Left lung (tissue), 10 donors: ENCODE data around the gene PKNOX2. TPM values are rescaled to one million over a fixed set of nuclear protein-coding genes. Genes with fewer than 3 reads are reported as not detected.

Experiments
- ATAC-seq: fragments of 200-7000 bp; cut with Tn5 transposase; one replicate; pipeline ENCODE4 v1.9.1; 2020; ENCODE audit warnings: moderate library complexity
- DNase-seq, 4 donors: peaks; one replicate each; pipeline ENCODE4 v3.0.0-alpha.2; 2013 to 2020
- H3K27ac ChIP-seq, 2 donors: fragments of 200-600 bp; sonication (generic) in 1 of 2; one replicate each; pipeline versions ENCODE4 v1.5.0 to v1.8.0; 2020 to 2021
- H3K27me3 ChIP-seq, 2 donors: fragments of 200-600 bp; sonication (generic) in 1 of 2; one replicate each; pipeline versions ENCODE4 v1.5.0 to v1.8.0; 2020 to 2021
- H3K36me3 ChIP-seq, 2 donors: fragments of 200-600 bp; sonication (generic) in 1 of 2; one replicate each; pipeline versions ENCODE4 v1.5.0 to v1.8.0; 2020 to 2021
- H3K4me1 ChIP-seq, 2 donors: fragments of 200-600 bp; one replicate each; pipeline ENCODE4 v1.8.0; 2021
- H3K4me3 ChIP-seq, 2 donors: fragments of 200-600 bp; sonication (generic) in 1 of 2; one replicate each; pipeline versions ENCODE4 v1.5.0 to v1.8.0; 2020 to 2021; ENCODE audit warnings: mild to moderate bottlenecking in 1 of 2
- H3K9me3 ChIP-seq, 2 donors: fragments of 200-600 bp; sonication (generic) in 1 of 2; one replicate each; pipeline versions ENCODE4 v1.5.0 to v1.8.0; 2020 to 2021
- intact Hi-C, 2 donors: fragments of 100-400 bp; cut with DNase I; formaldehyde crosslinking; loops; one replicate each; pipeline versions ENCODE4 v1.11.2 to v1.14.2; 2022
- polyA plus RNA-seq, 6 donors: library from polyadenylated mRNA; unstranded; fragments of 120-200 nt; gene quantifications; one replicate each; pipeline ENCODE4 v1.2.1, GENCODE V29; 2013; ENCODE audit not compliant: insufficient read length in 6 of 6
- total RNA-seq, 2 donors: library from RNA; stranded (reverse); fragmentation: NEBNext Ultra II Directional; extraction: Animal tissue kit (Norgen Biotek cat#: 25700); gene quantifications; one replicate each; pipeline ENCODE4 v1.2.1, GENCODE V29; 2021
- TF ChIP-seq, protein P1 (sequence below), 2 donors: fragments of 200-600 bp; sonication (generic) in 1 of 2; IDR thresholded peaks; one replicate each; pipeline versions ENCODE4 v1.5.0 to v1.8.0; 2021; ENCODE audit warnings: antibody characterized with exemption in 2 of 2
- donor health status: DM: no; HTN: yes; CAD: no.
- donor health status: DM: no; HTN: no; CAD: no.

PKNOX2 gene
- total and polyA plus RNA-seq, 8 donors, result 6.7 to 18.9 (median 16.7) TPM

DNA sequence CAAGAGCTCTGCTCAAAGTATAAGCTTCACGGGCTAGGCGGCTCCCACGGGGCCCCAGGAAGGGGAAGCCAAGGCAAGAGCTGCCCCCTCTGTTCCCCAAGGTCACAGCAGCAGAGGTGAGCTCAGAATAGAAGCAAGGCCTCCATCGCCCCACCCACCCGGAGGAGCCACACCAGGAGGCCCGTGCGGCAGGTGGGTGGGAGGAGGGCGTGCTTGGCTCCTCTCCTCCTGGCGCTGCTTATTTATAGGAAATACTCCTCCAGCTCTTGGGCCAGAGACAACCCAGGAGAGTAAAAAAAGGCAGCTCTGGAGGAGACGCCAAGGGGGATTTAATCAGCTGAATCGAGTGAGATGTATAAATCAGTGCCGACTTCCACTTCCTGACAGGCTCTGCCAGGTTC, 243.8 kb downstream of the PKNOX2 start:
- intact Hi-C loops, result no loop called here
- no peaks in the 10 kb centered on the region for H3K9me3 ChIP-seq
- peaks cover 0 to 10% of the 10 kb centered on the region in 2 donors for H3K4me1 ChIP-seq
- TF ChIP-seq, protein P1, sequence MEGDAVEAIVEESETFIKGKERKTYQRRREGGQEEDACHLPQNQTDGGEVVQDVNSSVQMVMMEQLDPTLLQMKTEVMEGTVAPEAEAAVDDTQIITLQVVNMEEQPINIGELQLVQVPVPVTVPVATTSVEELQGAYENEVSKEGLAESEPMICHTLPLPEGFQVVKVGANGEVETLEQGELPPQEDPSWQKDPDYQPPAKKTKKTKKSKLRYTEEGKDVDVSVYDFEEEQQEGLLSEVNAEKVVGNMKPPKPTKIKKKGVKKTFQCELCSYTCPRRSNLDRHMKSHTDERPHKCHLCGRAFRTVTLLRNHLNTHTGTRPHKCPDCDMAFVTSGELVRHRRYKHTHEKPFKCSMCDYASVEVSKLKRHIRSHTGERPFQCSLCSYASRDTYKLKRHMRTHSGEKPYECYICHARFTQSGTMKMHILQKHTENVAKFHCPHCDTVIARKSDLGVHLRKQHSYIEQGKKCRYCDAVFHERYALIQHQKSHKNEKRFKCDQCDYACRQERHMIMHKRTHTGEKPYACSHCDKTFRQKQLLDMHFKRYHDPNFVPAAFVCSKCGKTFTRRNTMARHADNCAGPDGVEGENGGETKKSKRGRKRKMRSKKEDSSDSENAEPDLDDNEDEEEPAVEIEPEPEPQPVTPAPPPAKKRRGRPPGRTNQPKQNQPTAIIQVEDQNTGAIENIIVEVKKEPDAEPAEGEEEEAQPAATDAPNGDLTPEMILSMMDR (IDR thresholded peaks at IDR 0.05), result no peak
- ATAC-seq (no peak), DNase-seq (no peak)
- no peak overlapping the region for H3K4me3 ChIP-seq
- no peaks in the 10 kb centered on the region for H3K36me3 ChIP-seq
- H3K27ac ChIP-seq, result no peak overlapping the region
- peaks cover 0 to 80% of the 10 kb centered on the region in 2 donors for H3K27me3 ChIP-seq

DNA sequence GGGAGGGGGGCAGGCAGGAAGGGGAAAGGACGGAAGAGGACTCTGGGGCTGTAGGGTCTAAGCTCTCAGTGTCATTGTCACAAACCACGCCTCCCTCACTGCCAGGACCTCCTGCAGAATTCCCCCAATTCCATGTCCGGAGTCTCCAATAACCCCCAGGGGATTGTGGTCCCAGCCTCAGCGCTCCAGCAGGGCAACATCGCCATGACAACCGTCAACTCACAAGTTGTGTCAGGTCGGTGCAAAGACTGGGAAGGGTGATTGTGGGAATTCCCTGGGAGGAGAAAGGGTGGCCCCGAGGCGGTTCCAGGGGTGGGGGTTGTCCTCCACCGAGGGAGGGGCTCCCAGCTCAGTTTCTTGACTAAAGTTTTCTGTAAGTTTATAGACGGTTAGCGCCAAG, 245.5 kb downstream of the PKNOX2 start:
- no peaks in the 10 kb centered on the region for H3K9me3 ChIP-seq
- no peaks in the 10 kb centered on the region for H3K36me3 ChIP-seq
- intact Hi-C loops, result no loop called here
- H3K27me3 ChIP-seq, result peaks cover 0 to 64% of the 10 kb centered on the region in 2 donors
- TF ChIP-seq, protein P1 (IDR thresholded peaks at IDR 0.05), result no peak
- no peak overlapping the region for H3K4me3 ChIP-seq
- no peak overlapping the region for H3K27ac ChIP-seq
- peak in 1 of 4 donors; percentile 43 for DNase-seq
- no peak for ATAC-seq
- peaks cover 0 to 4% of the 10 kb centered on the region in 2 donors for H3K4me1 ChIP-seq

DNA sequence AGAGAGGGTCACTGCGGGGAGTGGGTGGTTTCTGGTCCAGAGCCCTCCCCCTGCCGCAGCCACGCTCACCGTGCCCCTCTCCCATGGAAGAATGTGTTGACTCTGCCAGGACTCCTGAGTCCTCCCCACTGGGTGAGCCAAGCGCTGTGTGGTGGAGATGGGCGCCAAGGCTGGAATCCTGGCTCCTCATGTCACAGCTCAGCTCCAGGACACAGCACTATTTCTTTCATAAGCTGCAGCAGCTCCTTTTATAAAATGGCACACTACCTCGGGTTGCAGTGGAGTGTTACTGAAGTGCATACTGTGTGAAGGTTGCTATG, 247.6 kb downstream of the PKNOX2 start:
- no peak for ATAC-seq
- Histone ChIP-seq H3K4me1 (no peaks in the 10 kb centered on the region), H3K9me3 (no peaks in the 10 kb centered on the region), H3K36me3 (no peaks in the 10 kb centered on the region), H3K27ac (no peak overlapping the region), H3K27me3 (peaks cover 0 to 45% of the 10 kb centered on the region in 2 donors), H3K4me3 (no peak overlapping the region)
- intact Hi-C loops, result no loop called here
- TF ChIP-seq, protein P1 (IDR thresholded peaks at IDR 0.05), result no peak
- no peak for DNase-seq

DNA sequence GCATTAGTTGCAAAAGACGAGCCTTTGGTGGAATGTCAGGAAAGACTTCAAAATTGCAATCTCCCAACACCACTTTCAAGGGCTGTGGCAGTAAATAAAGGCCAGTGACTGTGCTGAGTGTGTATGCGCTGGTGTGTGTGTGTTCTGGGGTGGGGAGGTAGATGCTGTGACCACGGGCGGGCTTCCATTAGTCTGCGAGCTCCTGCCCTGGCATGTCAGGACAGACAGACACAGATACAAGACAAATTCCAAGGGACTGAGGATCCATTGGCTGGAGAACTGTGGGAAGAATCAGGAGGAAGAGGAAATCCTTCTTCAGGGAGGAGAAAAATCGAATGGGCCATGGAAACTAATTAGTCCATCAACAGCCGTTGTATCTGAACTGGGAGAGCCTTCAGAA, 248.0 kb downstream of the PKNOX2 start:
- TF ChIP-seq, protein P1 (IDR thresholded peaks at IDR 0.05), result no peak
- no peak overlapping the region for H3K4me3 ChIP-seq
- H3K4me1 ChIP-seq, result no peaks in the 10 kb centered on the region
- H3K36me3 ChIP-seq, result no peaks in the 10 kb centered on the region
- intact Hi-C loops, result no loop called here
- no peaks in the 10 kb centered on the region for H3K9me3 ChIP-seq
- H3K27ac ChIP-seq, result no peak overlapping the region
- DNase-seq (no peak), ATAC-seq (peak; percentile 33)
- H3K27me3 ChIP-seq, result peaks cover 0 to 43% of the 10 kb centered on the region in 2 donors

DNA sequence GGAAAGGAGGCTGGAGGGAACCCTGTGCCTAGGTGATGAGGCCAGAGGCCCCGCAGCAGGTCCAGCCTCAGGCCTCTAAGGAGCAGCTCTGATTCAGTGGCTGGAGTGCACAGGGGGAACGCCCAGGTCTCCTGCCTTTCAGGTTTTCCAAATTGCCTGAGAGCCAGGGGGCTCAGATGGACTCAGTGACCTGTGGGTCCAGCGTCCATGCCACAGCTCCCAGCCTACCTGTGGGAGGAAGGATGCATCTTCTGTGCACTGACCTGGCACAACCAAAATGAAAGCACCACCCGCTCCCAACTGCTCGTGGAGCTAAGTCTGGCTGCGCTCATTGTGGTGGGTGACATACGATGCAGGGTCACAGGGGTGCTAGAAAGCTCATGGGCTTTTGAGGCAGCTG, 248.7 kb downstream of the PKNOX2 start:
- ATAC-seq (no peak), DNase-seq (no peak)
- Histone ChIP-seq H3K27me3 (peaks cover 0 to 36% of the 10 kb centered on the region in 2 donors), H3K27ac (no peak overlapping the region), H3K4me3 (no peak overlapping the region), H3K36me3 (no peaks in the 10 kb centered on the region), H3K9me3 (no peaks in the 10 kb centered on the region), H3K4me1 (no peaks in the 10 kb centered on the region)
- intact Hi-C loops, result no loop called here
- TF ChIP-seq, protein P1 (IDR thresholded peaks at IDR 0.05), result no peak
